Measurements from ENCODE around the gene CNKSR2. TPM values are rescaled to one million over a fixed set of nuclear protein-coding genes. Genes with fewer than 3 reads are reported as not detected.

Gene CNKSR2
- total RNA-seq, 4 donors from 2014 or later = 4.1 to 17.6 (median 8.4) TPM

- no peak for TF ChIP-seq CTCF (IDR thresholded peaks at IDR 0.05; ENCODE audit: low read depth)
Observed at GRCh38 chrX:21606002-21606401, 231.8 kb downstream of the CNKSR2 start.

- no peak for TF ChIP-seq CTCF (IDR thresholded peaks at IDR 0.05; ENCODE audit: low read depth)
Observed at GRCh38 chrX:21610168-21610567, 235.9 kb downstream of the CNKSR2 start.

GRCh38 chrX:21612154-21612553 is 237.9 kb downstream of the CNKSR2 start:
- TF ChIP-seq CTCF (IDR thresholded peaks at IDR 0.05; ENCODE audit: low read depth) = no peak

GRCh38 chrX:21616386-21616785 is 242.2 kb downstream of the CNKSR2 start:
- no peak for TF ChIP-seq CTCF (IDR thresholded peaks at IDR 0.05; ENCODE audit: low read depth)

GRCh38 chrX:21620234-21620633 is 246.0 kb downstream of the CNKSR2 start:
- TF ChIP-seq CTCF (IDR thresholded peaks at IDR 0.05; ENCODE audit: low read depth) = no peak

GRCh38 chrX:21623778-21624501 is 249.7 kb downstream of the CNKSR2 start:
- no peak for TF ChIP-seq CTCF (IDR thresholded peaks at IDR 0.05; ENCODE audit: low read depth)

- TF ChIP-seq CTCF (IDR thresholded peaks at IDR 0.05; ENCODE audit: low read depth) = no peak
Observed at GRCh38 chrX:21632027-21632426, 257.8 kb downstream of the CNKSR2 start.
